ENCODE results near the gene SLIT3.

Gene SLIT3

DNA sequence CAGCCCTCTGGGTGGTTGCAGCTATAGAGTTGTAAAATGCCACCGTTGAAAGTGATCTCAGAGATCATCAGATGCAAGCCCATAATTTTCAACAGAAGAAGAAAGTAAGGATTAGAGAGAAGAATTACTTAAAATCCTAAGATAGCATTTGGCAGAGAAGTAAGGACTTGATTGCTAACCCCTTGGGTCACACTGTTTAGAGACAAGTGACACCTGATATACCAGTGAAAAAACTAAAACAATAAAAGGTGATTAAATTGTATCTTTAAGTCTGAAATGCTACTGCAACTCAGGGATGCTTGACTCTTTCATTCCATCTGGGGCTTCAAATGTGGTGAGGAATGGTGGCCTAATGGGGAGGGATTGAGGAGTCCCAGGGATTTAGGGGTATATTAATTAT, 440.9 kb downstream of the SLIT3 start:
- no peak overlapping the region for H3K27ac ChIP-seq (ENCODE audit: low read depth, low read length)
- no peak overlapping the region for H3K9ac ChIP-seq (ENCODE audit: low read length)
- H3K4me1 ChIP-seq (ENCODE audit: control insufficient read depth, insufficient read depth, low read length) = 0 out of 2 replicates have a peak, but pooled peaks cover 4% of the 10 kb centered on the region
- no peak overlapping the region for H3K4me3 ChIP-seq (ENCODE audit: low read depth, low read length)
- H3K27me3 ChIP-seq (ENCODE audit: control insufficient read depth, insufficient read depth, low read length) = no peaks in the 10 kb centered on the region
- H3K9me3 ChIP-seq (ENCODE audit: control insufficient read depth, insufficient read depth, low read depth, low read length) = no peaks in the 10 kb centered on the region
- no peaks in the 10 kb centered on the region for H3K36me3 ChIP-seq (ENCODE audit: control insufficient read depth, insufficient read depth, low read length)

DNA sequence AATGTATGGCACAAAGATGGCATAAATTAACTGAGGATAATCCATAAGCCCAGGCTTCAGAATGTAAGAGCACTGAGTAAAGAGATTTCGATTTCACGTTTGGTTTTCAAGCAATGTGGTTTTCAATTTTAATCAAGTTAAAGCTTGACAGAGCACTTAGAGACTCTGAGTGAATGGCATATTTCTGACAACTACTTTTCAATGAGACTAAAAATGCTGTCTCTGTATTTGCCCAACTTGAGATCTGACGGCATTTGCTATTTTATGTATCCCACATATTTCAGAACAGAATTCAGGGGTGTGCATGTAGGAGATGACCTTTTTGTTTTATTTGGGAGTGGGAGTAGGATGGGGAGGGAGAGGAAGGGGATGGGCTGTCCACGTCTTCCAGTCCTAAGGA, 441.5 kb downstream of the SLIT3 start:
- Histone ChIP-seq H3K27ac (ENCODE audit: low read depth, low read length) (no peak overlapping the region), H3K36me3 (ENCODE audit: control insufficient read depth, insufficient read depth, low read length) (no peaks in the 10 kb centered on the region), H3K4me1 (ENCODE audit: control insufficient read depth, insufficient read depth, low read length) (0 out of 2 replicates have a peak, but pooled peaks cover 4% of the 10 kb centered on the region), H3K4me3 (ENCODE audit: low read depth, low read length) (no peak overlapping the region), H3K9me3 (ENCODE audit: control insufficient read depth, insufficient read depth, low read depth, low read length) (no peaks in the 10 kb centered on the region), H3K27me3 (ENCODE audit: control insufficient read depth, insufficient read depth, low read length) (no peaks in the 10 kb centered on the region), H3K9ac (ENCODE audit: low read length) (no peak overlapping the region)

DNA sequence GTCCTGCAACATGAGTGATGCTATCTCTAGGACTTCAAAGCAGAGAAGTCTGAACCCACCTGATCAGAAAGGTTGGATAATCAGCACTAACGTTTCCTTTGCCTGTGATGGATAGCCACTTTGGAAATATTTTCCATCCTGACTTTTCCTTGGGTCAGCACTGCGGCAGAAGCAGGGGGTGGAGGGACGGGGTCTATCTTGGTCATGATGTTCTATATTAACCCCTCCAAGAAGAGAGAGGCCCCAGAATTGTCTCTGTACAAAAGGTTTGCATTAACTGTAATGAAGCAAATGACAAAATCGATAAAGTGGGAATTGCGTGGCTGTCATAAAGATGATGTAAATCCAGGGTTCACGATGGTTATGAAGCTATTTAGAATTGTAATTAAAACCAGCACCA, 441.9 kb downstream of the SLIT3 start:
- Histone ChIP-seq H3K36me3 (ENCODE audit: control insufficient read depth, insufficient read depth, low read length) (no peaks in the 10 kb centered on the region), H3K9ac (ENCODE audit: low read length) (no peak overlapping the region), H3K27me3 (ENCODE audit: control insufficient read depth, insufficient read depth, low read length) (no peaks in the 10 kb centered on the region), H3K9me3 (ENCODE audit: control insufficient read depth, insufficient read depth, low read depth, low read length) (no peaks in the 10 kb centered on the region), H3K4me3 (ENCODE audit: low read depth, low read length) (no peak overlapping the region), H3K4me1 (ENCODE audit: control insufficient read depth, insufficient read depth, low read length) (0 out of 2 replicates have a peak, but pooled peaks cover 4% of the 10 kb centered on the region), H3K27ac (ENCODE audit: low read depth, low read length) (no peak overlapping the region)

DNA sequence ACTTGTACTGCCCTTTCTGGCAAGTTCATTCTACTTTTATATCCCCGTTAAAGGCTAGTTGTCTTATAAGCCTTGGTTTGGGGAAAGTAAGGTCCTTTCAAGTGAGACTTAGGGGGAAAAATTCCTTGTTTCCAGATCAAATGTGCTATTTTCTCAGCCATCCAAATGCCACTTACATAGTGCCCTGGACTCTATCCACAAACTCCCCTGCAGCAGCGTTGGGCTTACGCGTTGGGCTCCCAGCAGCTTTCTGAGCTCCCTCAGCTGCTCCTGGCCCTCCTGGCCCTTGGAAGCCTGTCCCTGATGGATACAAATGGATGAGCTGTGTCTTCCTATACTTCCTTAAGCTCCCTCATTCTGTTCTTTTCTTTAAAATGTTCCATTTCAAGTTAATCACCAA, 442.6 kb downstream of the SLIT3 start:
- Histone ChIP-seq H3K9me3 (ENCODE audit: control insufficient read depth, insufficient read depth, low read depth, low read length) (no peaks in the 10 kb centered on the region), H3K9ac (ENCODE audit: low read length) (no peak overlapping the region), H3K27me3 (ENCODE audit: control insufficient read depth, insufficient read depth, low read length) (no peaks in the 10 kb centered on the region), H3K4me1 (ENCODE audit: control insufficient read depth, insufficient read depth, low read length) (0 out of 2 replicates have a peak, but pooled peaks cover 4% of the 10 kb centered on the region), H3K4me3 (ENCODE audit: low read depth, low read length) (no peak overlapping the region), H3K36me3 (ENCODE audit: control insufficient read depth, insufficient read depth, low read length) (no peaks in the 10 kb centered on the region), H3K27ac (ENCODE audit: low read depth, low read length) (no peak overlapping the region)

DNA sequence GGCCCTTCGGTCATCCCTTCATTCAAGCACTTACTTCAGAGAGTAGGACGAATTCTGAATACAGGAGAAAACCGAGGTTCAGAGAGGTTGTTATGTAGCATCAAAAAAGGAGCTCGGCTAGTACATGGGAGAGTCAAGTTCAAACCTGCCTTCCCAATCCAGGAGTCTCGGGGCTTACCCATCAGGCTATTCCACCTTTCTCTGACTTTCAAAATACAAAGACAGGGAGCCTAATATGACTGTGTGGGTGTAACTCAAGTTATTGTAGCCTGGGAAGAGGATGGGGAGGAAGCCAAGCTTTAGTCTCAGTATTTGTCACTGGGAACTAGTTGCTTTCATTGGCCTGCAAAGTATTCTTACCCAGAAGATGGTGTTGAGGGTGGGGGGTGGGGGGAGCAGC, 447.0 kb downstream of the SLIT3 start:
- H3K4me3 ChIP-seq (ENCODE audit: low read depth, low read length) = no peak overlapping the region
- H3K36me3 ChIP-seq (ENCODE audit: control insufficient read depth, insufficient read depth, low read length) = no peaks in the 10 kb centered on the region
- H3K27me3 ChIP-seq (ENCODE audit: control insufficient read depth, insufficient read depth, low read length) = no peaks in the 10 kb centered on the region
- H3K9me3 ChIP-seq (ENCODE audit: control insufficient read depth, insufficient read depth, low read depth, low read length) = no peaks in the 10 kb centered on the region
- no peak overlapping the region for H3K27ac ChIP-seq (ENCODE audit: low read depth, low read length)
- no peak overlapping the region for H3K9ac ChIP-seq (ENCODE audit: low read length)
- no peaks in the 10 kb centered on the region for H3K4me1 ChIP-seq (ENCODE audit: control insufficient read depth, insufficient read depth, low read length)

DNA sequence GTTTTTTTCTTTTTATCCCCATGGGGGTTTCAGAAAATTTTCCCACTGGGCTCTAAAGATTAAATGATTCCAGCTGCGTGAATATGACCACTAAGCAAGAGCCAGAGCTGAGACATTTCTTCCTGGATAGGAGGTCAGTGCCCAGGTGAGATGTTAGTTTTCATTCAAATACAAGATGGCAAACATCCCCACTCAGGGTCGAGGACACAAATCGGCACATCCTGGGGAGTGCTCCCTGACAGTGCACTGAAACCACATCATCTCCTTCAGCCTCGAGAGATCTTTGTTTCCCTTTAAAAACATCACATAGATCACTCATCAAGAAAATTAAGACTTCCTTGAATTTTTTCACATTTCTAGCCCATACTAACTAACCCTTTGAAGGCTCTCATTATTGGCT, 448.6 kb downstream of the SLIT3 start:
- no peak overlapping the region for H3K4me3 ChIP-seq (ENCODE audit: low read depth, low read length)
- no peaks in the 10 kb centered on the region for H3K36me3 ChIP-seq (ENCODE audit: control insufficient read depth, insufficient read depth, low read length)
- no peak overlapping the region for H3K9ac ChIP-seq (ENCODE audit: low read length)
- no peak overlapping the region for H3K27ac ChIP-seq (ENCODE audit: low read depth, low read length)
- peaks cover 6% of the 10 kb centered on the region; the same call in 1 of the 2 replicates for H3K4me1 ChIP-seq (ENCODE audit: control insufficient read depth, insufficient read depth, low read length)
- no peaks in the 10 kb centered on the region for H3K27me3 ChIP-seq (ENCODE audit: control insufficient read depth, insufficient read depth, low read length)
- H3K9me3 ChIP-seq (ENCODE audit: control insufficient read depth, insufficient read depth, low read depth, low read length) = no peaks in the 10 kb centered on the region

DNA sequence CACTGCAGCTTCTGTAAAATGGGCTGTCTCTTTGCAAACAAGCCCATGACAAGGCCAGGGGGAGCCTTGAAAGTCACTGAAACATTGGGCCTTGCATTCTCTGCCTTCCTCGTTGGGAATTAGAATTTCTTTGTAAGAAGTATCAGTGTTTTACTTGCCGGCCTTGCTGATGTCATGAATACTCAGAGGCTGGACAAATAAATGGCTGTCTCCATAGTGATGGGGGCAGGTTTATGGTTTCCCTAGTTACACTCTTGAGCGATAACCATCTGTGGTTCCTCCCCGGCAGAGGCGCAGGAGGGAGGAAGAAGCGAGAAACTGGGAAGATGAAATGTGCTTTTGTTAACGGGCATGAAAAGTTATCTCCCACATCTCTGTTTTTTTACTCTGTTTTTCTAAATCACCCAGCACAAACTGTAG, 449.0 kb downstream of the SLIT3 start:
- no peak overlapping the region for H3K9ac ChIP-seq (ENCODE audit: low read length)
- no peaks in the 10 kb centered on the region for H3K36me3 ChIP-seq (ENCODE audit: control insufficient read depth, insufficient read depth, low read length)
- no peaks in the 10 kb centered on the region for H3K27me3 ChIP-seq (ENCODE audit: control insufficient read depth, insufficient read depth, low read length)
- no peaks in the 10 kb centered on the region for H3K9me3 ChIP-seq (ENCODE audit: control insufficient read depth, insufficient read depth, low read depth, low read length)
- H3K27ac ChIP-seq (ENCODE audit: low read depth, low read length) = no peak overlapping the region
- peaks cover 6% of the 10 kb centered on the region; the same call in 1 of the 2 replicates for H3K4me1 ChIP-seq (ENCODE audit: control insufficient read depth, insufficient read depth, low read length)
- no peak overlapping the region for H3K4me3 ChIP-seq (ENCODE audit: low read depth, low read length)

DNA sequence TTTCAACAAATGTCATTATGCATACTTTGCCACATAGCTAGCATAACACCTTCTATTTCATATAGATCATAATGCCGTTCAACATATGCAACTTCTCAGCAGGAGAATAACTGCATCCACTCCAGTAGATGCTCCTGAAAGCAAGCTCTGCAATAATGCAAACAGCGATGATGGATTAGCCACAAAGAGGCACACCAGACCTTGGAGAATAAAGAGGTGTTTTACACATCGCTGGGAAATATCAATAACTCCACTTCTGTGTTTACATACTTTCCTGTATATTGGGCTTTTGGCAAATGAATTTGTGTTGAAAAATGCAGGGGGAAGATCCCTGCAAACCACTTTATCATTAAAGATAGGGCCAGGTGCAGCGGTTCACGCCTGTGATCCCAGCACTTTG, 450.3 kb downstream of the SLIT3 start:
- no peaks in the 10 kb centered on the region for H3K9me3 ChIP-seq (ENCODE audit: control insufficient read depth, insufficient read depth, low read depth, low read length)
- H3K36me3 ChIP-seq (ENCODE audit: control insufficient read depth, insufficient read depth, low read length) = no peaks in the 10 kb centered on the region
- H3K27me3 ChIP-seq (ENCODE audit: control insufficient read depth, insufficient read depth, low read length) = no peaks in the 10 kb centered on the region
- H3K4me3 ChIP-seq (ENCODE audit: low read depth, low read length) = no peak overlapping the region
- no peak overlapping the region for H3K27ac ChIP-seq (ENCODE audit: low read depth, low read length)
- peaks cover 6% of the 10 kb centered on the region; the same call in 1 of the 2 replicates for H3K4me1 ChIP-seq (ENCODE audit: control insufficient read depth, insufficient read depth, low read length)
- no peak overlapping the region for H3K9ac ChIP-seq (ENCODE audit: low read length)

DNA sequence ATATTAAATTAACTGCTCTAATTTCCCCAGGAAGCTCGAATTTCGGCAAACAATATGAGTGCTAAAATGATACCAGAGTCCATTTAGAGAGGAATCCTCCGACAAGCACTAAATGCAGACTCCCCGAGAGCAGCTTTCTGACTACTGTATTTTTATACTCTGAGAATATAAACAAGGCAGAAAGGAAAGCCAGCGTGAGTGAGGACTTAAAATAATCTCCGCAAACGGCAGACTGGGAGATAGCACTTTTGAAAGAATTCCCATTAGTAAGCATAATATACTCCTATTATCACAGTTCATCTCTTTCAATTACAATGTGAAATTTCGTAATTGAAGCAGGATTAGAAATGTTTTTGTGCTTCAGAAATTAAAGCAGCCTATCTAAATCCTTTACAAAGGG, 452.4 kb downstream of the SLIT3 start:
- Histone ChIP-seq H3K27ac (ENCODE audit: low read depth, low read length) (no peak overlapping the region), H3K27me3 (ENCODE audit: control insufficient read depth, insufficient read depth, low read length) (peaks cover 5% of the 10 kb centered on the region), H3K4me3 (ENCODE audit: low read depth, low read length) (no peak overlapping the region), H3K9me3 (ENCODE audit: control insufficient read depth, insufficient read depth, low read depth, low read length) (no peaks in the 10 kb centered on the region), H3K4me1 (ENCODE audit: control insufficient read depth, insufficient read depth, low read length) (peaks cover 6% of the 10 kb centered on the region; the same call in 1 of the 2 replicates), H3K36me3 (ENCODE audit: control insufficient read depth, insufficient read depth, low read length) (no peaks in the 10 kb centered on the region), H3K9ac (ENCODE audit: low read length) (no peak overlapping the region)

DNA sequence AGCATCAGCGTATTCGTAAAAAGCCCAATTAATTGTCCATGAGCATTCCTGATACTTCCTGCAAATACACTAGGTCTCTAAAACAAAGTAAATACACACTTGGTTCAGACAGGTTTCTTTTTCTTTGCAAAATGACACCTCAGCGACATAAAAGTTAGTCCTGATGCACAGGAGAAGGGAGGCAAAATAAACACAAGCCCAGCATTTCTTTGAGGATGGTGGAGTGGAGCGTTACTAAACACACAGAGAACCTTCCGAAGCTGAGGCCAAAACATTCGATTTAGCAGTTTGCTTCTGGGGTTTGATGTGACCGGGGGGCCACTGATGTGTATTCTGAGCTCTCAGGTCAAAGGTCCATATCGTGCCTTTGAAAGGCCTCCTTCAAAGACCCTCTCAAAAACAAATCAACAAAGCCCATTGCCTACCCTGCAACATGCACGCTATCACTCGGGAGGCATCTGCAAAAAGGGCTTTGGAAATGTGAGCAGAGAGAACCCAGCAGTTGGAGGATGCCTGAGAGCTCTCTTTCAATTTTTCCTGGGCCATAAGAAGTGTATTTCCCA, 453.3 kb downstream of the SLIT3 start:
- peaks cover 9% of the 10 kb centered on the region for H3K27me3 ChIP-seq (ENCODE audit: control insufficient read depth, insufficient read depth, low read length)
- no peak overlapping the region for H3K9ac ChIP-seq (ENCODE audit: low read length)
- no peak overlapping the region for H3K27ac ChIP-seq (ENCODE audit: low read depth, low read length)
- peaks cover 6% of the 10 kb centered on the region; the same call in 1 of the 2 replicates for H3K4me1 ChIP-seq (ENCODE audit: control insufficient read depth, insufficient read depth, low read length)
- no peaks in the 10 kb centered on the region for H3K9me3 ChIP-seq (ENCODE audit: control insufficient read depth, insufficient read depth, low read depth, low read length)
- H3K36me3 ChIP-seq (ENCODE audit: control insufficient read depth, insufficient read depth, low read length) = no peaks in the 10 kb centered on the region
- H3K4me3 ChIP-seq (ENCODE audit: low read depth, low read length) = no peak overlapping the region

DNA sequence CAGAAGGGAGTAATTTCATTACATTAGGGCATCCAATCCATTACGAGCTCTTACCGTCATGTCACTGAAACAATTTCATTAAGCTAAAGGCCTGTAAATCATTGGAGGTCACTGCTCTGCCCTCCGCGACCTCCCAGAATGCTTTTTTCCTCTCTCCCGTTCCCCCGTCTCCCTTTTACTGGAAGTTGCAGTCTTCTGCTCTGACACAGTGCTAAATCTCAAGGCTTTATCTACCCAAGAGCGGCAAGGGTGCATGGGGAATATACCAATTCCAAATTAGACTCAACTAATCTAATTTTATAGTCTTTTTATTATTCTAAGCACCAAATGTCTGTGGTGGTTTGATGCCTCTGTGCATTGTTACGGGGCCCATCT, 456.0 kb downstream of the SLIT3 start:
- H3K9ac ChIP-seq (ENCODE audit: low read length) = no peak overlapping the region
- no peaks in the 10 kb centered on the region for H3K36me3 ChIP-seq (ENCODE audit: control insufficient read depth, insufficient read depth, low read length)
- no peaks in the 10 kb centered on the region for H3K9me3 ChIP-seq (ENCODE audit: control insufficient read depth, insufficient read depth, low read depth, low read length)
- peaks cover 6% of the 10 kb centered on the region; the same call in 1 of the 2 replicates for H3K4me1 ChIP-seq (ENCODE audit: control insufficient read depth, insufficient read depth, low read length)
- no peak overlapping the region for H3K4me3 ChIP-seq (ENCODE audit: low read depth, low read length)
- peaks cover 23% of the 10 kb centered on the region for H3K27me3 ChIP-seq (ENCODE audit: control insufficient read depth, insufficient read depth, low read length)
- no peak overlapping the region for H3K27ac ChIP-seq (ENCODE audit: low read depth, low read length)

Measured in HUES6 (cell line).